Activated gamma-delta T cell (primary cell): Measurements from ENCODE around the gene PHF2.

Source experiments
- DNase-seq: peaks from one replicate; lab custom pipeline; 2025; lab: John Stamatoyannopoulos, UW

Gene PHF2

DNA sequence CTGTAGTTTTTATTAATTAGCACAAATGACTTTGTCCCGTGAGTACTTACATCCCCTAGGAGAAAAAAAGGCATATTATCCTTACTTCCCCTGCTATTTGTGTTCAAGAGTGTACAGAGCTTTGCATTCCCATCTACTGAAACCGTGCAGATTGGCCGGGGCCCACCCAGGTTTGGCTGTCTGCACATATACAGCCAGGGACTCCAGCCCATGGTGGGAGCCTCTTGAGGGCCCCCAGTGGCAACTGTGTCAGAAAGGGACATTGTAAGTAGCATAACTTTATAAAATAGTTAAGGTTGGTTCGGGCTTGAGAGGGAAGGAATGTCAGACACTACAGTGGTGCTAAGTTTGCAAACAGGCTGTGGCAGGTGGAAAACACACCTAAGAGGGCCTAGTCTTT is 24.7 kb downstream of the PHF2 start:
- DNase-seq = no peak

DNA sequence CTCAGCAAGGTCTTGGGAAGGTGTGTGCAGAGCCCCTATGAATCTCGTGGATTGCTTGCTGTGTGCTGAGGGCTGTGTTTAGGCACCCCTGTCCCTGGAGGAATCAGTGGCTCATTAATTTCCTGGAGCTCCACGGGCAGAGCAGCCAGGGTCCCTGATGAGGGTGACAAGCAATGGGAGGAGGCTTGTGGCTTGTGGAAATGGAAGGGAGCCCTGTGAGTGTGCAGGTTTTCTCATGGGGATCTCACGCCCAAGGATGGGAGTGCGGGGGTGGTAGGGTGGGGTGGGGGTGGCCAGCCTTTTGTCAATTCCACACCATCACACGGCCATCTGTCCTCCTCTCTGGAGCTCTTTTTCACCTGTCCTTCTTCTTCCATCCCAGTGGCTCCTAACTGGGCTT is 25.3 kb downstream of the PHF2 start:
- DNase-seq = no peak

DNA sequence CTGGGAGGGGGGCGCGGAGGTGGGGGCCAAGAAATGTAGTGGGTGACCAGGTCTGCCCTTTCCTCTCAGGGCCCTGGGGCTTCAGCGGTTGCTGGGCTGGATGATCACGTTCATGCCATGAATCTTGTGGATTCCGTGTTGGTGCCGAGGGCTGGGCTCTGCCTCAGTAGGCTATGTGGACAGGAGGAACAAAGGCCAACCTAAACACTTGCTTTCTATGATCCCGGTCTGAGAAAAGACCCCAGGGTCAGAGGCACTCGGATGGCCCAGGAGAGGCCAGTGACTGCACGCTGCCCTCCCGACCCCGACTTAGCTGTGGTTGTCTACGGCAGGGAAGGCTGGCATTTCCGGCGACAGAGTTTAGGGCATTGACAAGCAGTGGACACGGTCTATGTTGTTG is 26.6 kb downstream of the PHF2 start:
- no peak for DNase-seq

DNA sequence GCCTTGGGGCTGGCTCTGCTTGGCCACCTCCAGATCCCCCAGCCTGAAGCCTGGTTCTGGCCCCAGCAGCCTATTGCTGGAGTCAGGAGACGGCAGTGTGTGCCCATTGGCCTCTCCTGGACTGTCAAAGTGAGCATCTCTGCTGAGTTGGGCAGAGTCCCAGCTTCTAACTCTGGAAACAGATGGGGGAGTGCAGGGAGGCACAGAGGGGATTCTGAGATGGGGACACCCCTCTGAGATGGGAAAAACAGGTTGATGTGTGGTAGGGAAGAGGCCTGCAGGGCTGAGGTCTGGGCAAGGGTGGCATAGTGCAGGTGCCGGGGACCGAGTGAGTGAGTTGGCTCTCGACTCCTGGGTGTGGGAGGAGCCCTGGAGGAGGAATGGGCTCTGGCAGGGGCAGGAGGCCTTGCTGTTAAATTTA is 27.5 kb downstream of the PHF2 start:
- DNase-seq = no peak

DNA sequence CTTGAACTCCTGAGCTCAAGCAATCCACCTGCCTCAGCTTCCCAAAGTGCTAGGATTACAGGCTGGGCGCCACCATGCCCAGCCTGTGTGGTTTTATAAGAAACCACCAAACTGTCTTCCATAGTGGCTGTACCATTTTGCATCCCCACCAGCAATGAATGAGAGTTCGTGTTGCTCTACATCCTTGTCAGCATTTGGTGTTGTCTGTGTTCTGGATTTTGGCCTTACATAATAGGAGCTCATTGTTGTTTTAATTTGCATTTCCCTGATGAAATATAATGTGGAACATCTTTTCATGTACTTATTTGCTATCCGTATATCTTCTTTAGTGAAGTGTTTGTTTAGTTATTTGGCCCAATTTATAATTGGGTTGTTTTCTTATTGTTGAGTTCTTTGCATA is 29.8 kb downstream of the PHF2 start:
- no peak for DNase-seq

DNA sequence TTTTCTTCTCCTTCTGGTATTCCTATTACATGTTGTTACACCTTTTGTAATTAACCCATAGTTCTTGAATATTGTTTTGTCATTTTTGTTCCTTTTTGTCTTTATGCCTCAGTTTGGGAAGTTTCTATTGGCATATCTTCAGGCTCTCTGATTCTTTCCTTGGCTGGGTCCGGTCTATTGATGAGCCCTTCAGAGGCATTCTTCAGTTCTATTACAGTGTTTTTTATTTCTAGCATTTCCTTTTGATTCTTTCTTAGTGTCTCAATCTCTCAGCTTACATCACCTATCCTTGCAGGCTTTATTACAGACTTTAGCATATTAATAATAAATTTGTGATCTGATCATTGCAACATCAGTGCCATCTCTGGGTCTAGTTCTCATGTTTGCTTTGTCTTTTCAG is 33.8 kb downstream of the PHF2 start:
- no peak for DNase-seq

DNA sequence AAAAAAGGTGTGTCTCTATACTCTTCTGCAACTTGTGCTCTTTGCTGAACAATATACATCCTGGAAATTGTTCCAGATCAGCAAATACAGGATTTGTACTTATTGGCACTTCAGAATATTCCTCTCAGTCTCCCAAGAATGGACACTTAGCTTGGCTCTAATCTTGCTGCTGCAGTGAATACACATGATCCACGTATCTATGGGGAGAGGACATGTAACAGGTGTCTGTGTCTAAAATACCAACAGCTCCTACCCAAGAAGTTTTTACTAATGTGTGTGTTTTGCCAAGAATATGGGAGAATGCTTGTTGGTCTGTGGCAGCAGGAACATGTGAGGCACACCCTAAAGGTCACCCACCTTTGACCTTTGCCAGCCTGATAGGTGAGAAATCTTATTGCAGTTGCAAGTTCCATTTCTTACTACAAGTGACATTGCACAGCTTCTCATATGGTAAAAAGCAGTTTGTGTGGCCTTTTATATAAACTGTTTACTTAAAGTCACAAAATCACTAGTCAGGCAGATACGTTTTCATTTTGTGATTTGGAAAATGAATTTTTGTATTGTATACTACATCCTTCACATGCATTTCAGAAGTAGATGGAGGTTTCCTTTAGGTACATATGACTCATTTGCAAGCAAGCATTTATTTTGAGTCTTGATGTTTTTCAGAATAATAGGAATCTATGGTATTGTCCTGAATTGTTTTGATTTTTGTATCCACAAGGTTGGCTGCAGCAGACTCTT is 35.8 kb downstream of the PHF2 start:
- no peak for DNase-seq

DNA sequence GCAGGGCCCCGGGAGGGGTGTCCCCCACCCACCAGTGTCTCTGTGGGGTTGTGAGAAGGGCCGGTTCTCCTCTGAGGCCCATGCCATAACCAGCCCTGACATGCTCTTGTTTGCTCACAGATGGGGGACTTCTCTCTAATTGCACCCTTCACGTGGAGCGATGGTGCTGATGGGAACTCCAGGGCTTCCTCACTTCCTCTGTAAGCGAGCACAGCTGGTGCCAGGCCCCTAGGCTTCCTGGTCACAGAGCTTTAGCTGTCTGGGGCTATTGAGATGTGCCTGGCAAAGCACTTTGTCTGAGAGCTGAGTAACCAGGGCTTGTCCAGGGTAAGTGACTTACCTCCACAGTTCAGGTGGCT is 36.4 kb downstream of the PHF2 start:
- DNase-seq = no peak

DNA sequence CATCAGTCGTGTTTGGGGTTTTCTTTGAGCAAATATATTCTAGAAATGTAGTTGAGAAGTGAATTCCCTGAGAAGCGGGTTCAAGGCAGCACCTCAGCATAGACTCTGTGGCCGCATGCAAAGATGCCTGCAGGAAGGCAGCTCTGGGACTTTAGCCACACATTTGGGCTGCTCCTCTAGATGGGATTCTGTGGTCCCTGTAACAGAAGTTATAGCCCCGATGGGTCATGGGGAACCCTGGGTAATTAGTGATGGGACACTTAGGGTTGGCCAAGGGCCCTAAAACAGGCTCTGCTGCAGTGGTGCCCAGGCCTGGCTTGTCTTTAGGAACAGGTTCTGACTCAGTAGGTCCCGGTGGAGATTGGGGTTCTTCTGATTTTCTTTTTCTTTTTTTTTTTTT is 36.8 kb downstream of the PHF2 start:
- no peak for DNase-seq

DNA sequence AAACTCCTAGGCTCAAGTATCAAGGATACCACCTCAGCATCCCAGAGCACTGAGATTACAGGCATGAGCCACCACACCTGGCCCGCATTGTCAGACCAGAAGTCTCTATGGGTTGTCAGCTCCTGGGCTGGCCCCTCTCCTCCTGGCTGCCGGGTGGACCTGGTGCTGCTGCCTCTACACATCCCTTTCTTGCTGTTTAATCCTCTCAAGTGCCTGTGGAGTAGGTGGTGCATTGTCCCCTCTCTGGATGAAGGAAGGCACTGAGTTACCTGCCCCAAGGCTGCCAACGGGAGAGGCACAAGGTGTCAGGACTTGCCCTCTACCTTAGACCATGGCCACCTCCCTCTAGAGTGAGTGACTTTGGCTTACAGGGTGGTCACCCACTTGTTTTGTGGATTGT is 37.4 kb downstream of the PHF2 start:
- no peak for DNase-seq

DNA sequence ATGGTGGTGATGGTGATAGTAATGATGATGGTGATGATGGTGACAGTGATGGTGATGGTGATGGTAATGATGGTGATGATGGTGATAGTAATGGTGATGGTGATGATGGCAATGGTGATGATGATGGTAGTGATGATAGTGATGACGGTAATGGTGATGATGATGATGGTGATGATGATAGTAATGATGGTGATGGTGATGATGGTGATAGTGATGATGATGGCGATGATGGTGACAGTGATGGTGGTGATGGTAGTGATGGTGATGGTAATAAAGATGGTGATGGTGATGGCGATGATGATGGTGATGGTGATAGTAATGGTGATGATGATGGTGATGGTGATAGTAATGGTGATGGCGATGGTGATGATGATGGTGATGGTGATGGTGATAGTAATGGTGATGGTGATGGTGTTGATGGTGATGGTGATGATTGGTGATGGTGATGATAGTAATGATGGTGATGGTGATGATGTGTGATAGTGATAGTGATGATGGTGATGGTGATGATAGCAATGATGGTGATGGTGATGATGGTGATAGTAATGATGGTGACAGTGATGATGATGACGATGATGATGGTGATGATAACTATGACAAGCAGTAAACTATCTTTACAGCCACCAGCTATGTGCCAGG is 38.6 kb downstream of the PHF2 start:
- DNase-seq = no peak

DNA sequence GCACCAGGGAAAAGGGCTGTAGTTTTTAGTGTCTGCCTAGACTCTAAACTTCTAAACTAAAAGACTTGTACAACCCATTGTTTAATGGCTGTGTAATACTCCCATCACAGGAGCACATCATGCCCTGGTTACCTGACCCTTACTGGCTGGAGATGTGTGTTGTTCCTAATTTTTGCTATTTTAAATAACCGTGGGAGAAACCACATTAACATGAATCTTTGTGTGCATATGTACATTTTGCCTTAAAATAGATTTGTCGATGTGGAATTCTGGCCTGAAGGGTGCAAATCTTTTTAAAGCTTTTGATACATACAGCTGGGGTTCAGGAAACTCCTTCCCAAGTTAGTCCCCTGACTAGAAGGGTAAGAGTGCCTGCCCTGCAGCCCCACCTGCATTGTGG is 39.7 kb downstream of the PHF2 start:
- no peak for DNase-seq

DNA sequence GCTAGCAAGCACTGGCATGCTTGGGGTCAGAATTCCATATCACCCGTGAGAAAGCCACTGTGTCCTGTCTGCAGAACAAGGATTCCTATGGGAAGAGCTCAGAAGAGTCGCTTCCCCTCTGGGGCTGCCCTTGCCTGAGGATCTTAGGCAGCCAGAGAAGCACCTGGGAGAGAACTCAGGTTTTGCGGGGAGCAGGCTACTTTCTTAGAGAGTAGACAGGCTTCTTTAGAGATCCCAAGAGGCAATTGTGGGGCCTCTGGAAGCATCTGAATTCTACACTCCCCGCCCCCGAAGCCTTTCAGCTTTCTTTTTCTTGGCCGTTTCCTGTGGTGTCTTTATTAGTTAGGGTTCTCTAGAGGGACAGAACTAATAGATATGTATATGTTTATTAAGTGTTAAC is 40.9 kb downstream of the PHF2 start:
- DNase-seq = no peak

DNA sequence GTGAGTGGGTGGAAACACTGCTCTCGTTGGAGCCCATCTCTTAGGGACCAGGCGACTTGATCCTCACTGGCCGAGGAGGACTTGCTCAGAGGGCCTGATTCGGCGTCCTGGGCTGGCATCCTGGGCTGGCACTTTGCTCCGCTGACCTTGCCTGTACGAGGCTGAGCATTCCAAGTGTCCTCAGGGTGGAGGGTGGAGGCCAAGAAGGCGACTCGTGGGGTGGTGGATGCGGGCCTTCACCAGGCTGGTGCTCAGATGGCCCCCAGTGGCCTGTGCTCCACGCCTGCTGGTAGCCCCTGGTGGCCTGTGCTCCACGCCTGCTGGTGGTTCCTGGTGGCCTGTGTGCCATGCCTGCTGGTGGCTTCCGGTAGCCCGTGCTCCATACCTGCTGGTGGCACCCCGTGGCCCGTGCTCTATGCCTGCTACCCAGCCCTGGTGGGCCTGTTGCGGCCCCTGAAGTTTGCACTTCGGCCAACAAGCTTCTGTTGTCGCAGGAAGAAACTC is 42.9 kb downstream of the PHF2 start:
- DNase-seq = no peak

DNA sequence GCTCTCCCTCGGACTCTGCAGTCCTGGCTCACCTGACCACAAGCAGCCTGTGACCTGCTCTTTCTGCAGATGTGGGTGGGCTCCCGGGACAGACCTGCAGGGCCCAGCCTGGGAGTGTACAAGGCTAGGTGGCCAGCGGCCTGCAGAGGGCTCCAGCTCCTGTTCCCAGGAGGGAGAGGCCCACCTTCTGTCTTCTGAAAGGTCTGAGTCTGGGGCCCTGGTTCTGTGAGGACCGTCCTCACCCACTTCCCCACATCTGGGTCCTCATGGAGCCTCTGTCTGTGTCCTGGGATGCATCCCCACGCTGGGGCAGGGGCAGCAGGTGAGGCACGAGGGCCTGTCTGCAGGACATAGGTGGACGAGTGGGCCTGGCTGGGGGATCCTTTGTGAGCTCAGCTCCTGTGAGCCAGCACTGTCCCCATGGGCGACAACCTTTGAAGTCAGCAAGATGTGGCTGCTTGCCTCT is 43.7 kb downstream of the PHF2 start:
- DNase-seq = no peak

DNA sequence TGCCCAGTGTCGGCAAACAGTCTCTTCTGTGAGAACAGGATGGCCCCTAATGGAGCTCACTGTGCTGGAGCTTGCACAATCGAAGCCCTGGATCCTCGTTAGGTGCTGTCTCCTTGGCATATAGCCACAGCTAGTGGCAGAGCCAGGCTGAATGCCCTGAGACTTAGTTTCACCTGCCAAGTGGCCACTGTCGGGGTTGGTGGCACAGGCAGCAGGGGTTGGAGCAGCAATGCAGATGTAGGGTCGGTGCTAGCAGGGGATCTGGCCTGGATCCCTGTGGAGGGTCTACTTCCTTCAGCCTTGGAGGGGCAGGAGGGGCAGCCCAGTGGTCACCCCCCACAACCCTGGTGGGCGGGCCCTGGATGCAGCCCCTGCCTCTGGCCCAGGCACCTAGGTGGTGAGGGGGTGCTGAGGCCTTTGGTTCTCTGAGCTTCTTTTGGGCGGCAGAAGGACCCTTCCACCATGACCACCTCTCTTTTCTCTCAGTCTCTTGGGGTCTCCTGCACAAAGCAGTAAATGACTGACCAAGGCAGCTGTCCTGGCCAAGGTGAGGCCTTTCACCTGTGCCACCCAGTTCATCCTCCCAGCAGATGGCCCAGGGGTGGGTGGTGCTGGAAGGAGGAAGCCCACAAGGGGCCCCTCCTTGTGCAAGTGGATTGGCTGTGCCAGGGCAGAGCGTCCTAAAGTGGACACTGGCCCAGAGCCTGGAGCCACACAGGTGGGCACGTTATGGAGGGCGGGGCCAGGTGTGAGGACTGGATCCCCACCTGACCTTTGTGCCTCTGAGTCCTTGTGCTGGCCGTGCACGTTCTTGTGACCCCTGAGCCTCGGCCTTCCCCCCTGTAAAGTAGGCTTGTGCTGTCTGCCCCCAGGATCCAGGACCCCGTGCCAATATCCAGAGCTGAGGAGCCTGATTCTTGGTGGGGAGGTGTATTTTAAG is 44.8 kb downstream of the PHF2 start:
- no peak for DNase-seq

DNA sequence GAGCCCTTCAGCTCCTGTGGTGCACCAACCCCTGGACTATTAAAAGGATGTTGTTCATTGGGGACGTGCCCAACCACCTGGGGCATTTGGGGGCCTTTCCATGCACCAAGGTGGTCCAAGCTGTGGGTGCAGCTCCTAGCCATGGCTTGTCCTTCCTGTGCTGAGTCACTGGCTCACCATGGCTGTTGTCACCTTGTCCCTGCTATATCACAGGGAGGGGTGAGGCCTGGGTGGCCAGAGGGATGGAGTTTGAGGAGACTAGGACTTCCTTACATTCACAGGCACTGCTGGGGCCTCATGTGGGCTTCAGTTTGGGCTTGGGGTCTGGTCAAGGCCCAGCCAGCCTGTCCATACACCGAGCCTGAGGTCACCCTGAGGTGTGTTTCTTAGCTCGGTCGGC is 45.5 kb downstream of the PHF2 start:
- no peak for DNase-seq

DNA sequence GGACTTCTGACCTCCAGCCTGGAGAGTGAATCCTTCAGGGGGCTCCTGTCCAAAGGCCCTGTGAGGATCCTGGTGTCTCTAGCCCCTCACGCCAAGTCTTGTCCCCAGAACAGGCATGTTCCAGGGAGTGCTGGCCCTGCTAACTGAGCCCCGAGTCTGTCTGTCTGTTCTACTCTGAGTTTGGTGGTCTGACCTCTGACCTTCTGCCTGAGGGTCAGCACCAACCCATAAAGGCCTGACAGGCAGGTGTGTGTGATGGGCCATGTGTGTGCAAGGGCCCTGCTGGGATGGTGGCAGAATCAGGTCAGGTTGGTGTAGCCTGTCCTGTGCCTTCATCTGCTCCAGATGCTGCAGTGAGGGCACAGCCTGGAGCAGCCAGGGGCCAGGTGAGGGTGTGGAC is 46.3 kb downstream of the PHF2 start:
- DNase-seq = no peak

DNA sequence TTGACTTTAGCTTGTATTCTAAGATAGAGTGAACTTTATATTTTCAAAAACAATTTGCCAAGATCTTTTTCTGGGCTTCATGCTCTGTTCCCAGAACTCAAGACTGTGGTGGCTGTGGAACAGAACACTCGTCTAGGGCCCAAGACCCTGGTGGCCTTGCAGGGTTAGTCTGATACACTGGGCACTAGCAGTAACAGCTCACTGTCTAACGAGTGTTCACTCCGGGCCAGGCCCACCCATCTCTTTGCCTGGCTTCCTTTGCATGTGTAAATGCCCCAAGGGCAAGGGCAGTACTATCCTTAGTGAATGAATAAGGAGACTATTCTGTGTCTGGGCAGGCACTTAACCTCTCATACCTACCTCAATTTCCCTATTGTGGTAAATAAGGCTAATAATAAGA is 47.4 kb downstream of the PHF2 start:
- no peak for DNase-seq

DNA sequence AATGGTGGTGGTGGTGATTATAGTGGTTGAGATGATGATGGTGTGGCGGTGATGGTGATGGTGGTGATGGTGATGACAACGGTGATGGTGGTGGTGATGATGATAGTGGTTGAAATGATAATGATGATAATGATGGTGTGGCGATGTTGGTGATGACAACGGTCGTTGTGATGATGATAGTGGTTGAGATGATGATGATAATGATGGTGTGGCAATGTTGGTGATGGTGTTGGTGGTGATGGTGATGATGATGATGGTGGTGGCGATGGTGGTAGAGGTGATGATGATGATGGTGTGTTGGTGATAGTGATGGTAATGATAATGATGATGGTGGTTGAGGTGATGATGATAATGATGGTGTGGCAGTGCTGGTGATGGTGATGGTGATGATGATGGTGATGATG is 48.0 kb downstream of the PHF2 start:
- DNase-seq = no peak

DNA sequence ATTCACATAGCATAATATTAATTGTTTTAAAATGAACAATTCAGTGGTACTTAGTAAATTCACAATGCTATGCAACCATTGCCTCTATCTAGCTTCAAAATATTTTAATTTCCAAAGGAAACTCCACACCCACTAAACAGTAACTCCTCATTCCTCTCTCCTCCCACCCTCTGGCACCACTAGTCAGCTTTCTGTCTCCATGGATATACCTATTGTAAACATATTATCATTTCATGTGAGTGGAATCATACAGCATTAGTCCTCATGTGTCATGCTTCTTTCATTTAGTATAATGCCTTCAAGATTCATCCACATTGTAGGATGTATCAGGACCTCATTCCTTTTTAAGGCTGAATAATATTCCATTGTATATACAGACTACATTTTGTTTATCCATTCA is 48.6 kb downstream of the PHF2 start:
- DNase-seq = no peak

DNA sequence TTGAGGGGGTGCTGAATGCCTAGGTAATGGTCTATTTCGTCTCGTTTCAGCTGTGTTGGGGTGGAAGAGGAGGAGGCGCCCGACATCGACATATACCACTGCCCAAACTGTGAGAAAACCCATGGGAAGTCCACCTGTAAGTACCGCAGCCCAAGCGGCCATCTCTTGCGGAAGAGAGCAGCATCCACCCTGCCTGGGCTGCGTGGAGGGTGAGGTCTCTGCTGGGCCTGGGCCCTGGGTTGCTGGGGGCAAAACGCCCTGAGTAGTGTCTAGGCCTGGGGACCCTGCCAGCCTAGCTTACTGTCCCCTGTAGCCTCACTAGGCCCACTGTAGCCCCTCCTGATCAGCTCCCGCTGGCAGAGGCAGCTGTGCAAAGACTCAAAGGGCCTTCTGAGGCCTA is 53.5 kb downstream of the PHF2 start:
- no peak for DNase-seq
